Panc1 (cell line): Measurements from ENCODE around the gene PCDHA2. TPM values are rescaled to one million over a fixed set of nuclear protein-coding genes. Genes with fewer than 3 reads are reported as not detected.
"Not testable (repeated sequence)": the region's sequence is repeated elsewhere in the genome, so short reads cannot be mapped to it uniquely, and the experiment has no call there.

Experiments used
- ATAC-seq: fragments of 200-7000 bp; cut with Tn5 transposase; 2 replicates; pipeline ENCODE4 v1.9.1; 2020; ENCODE audit warnings: mild to moderate bottlenecking, moderate library complexity
- BruUV-seq: library from RNA; stranded (reverse); fragments of 400-500 nt; replicated peaks from 2 replicates; lab custom pipeline; 2021; lab: Mats Ljungman, UMichigan
- CTCF ChIA-PET: fragments of 300-600 bp; sonication (Branson Sonifier 250); formaldehyde crosslinking; loops from one replicate; lab custom pipeline; 2022; ENCODE audit warnings: antibody characterized with exemption; lab: Charles Lee
- POLR2A ChIA-PET: fragments of 300-600 bp; sonication (Branson Sonifier 250); formaldehyde crosslinking; loops from one replicate; lab custom pipeline; 2022; ENCODE audit warnings: antibody characterized with exemption; lab: Charles Lee
- DNase-seq: peaks from one replicate; pipeline ENCODE4 v3.0.0-alpha.2; 2010; ENCODE audit warnings: low read depth, low spot score
- H3K27ac ChIP-seq: 2 replicates; pipeline ENCODE4 v1.5.1; 2011; ENCODE audit warnings: mild to moderate bottlenecking, low read length, inconsistent platforms
- H3K27me3 ChIP-seq: fragments of 200-500 bp; sonication (Bioruptor generic); 2 replicates; pipeline ENCODE4 v1.6.0; 2014; ENCODE audit warnings: low read length, inconsistent platforms; ENCODE audit not compliant: control insufficient read depth, insufficient read depth
- H3K36me3 ChIP-seq: fragments of 200-500 bp; sonication (Bioruptor generic); 2 replicates; pipeline ENCODE4 v1.5.1; 2014; ENCODE audit warnings: inconsistent platforms, mild to moderate bottlenecking, low read length, moderate library complexity; ENCODE audit not compliant: control insufficient read depth, insufficient read depth
- H3K4me1 ChIP-seq: 2 replicates; pipeline ENCODE4 v1.5.1; 2011; ENCODE audit warnings: inconsistent platforms, mild to moderate bottlenecking, low read length, moderate library complexity; ENCODE audit not compliant: control insufficient read depth, insufficient read depth
- H3K4me3 ChIP-seq, 2 experiments: 2 replicates each; pipeline ENCODE4 v1.5.1; 2011 to 2012; ENCODE audit warnings: low read depth in 2 of 2, low read length in 2 of 2, mild to moderate bottlenecking in 2 of 2, inconsistent platforms in 1 of 2, moderate library complexity in 1 of 2
- H3K9me3 ChIP-seq: fragments of 200-500 bp; sonication (Bioruptor generic); 2 replicates; pipeline ENCODE4 v1.5.1; 2014; ENCODE audit warnings: low read depth, mild to moderate bottlenecking, inconsistent platforms, low read length, moderate library complexity; ENCODE audit not compliant: control insufficient read depth, insufficient read depth
- POLR2AphosphoS5 ChIP-seq: IDR thresholded peaks from 2 replicates; pipeline ENCODE4 v1.6.1; 2012; ENCODE audit warnings: mild to moderate bottlenecking, low read depth, low read length, moderate library complexity
- SIN3A ChIP-seq: IDR thresholded peaks from 2 replicates; pipeline ENCODE4 v1.6.1; 2012; ENCODE audit warnings: low read depth, mild to moderate bottlenecking, low read length, moderate library complexity, borderline replicate concordance; ENCODE audit not compliant: insufficient read depth
- TCF7L2 ChIP-seq: IDR thresholded peaks from 2 replicates; pipeline ENCODE4 v1.6.1; 2011; ENCODE audit warnings: mild to moderate bottlenecking, low read depth, low read length, inconsistent platforms
- in situ Hi-C: cut with HindIII; loops from 2 replicates; pipeline ENCODE4 v1.10.0; 2016; ENCODE audit warnings: low sequenced_read_pairs, low pct_unique_long_range_greater_than_20kb
- intact Hi-C: fragments of 100-400 bp; cut with micrococcal nuclease; formaldehyde crosslinking; loops from one replicate; pipeline ENCODE4 v1.10.0; 2022; ENCODE audit not compliant: unreplicated experiment
- total RNA-seq: library from RNA; stranded (reverse); gene quantifications from one replicate; pipeline ENCODE4 v1.2.1, GENCODE V29; 2021; ENCODE audit not compliant: unreplicated experiment
- TF ChIP-seq, protein P1 (sequence below), 2 experiments: IDR thresholded peaks; 2 replicates each; pipeline ENCODE4 v1.6.1; 2011 to 2012; ENCODE audit warnings: low read depth in 2 of 2, control low read depth in 1 of 2, low read length in 1 of 2, mild to moderate bottlenecking in 1 of 2, moderate library complexity in 1 of 2; ENCODE audit not compliant: insufficient read depth in 1 of 2
- TF ChIP-seq, protein P2 (sequence below): fragments of 450-650 bp; IDR thresholded peaks from 2 replicates; pipeline ENCODE4 v1.5.1; 2017; ENCODE audit warnings: mild to moderate bottlenecking

The PCDHA2 gene
- total RNA-seq, 1 experiment from 2014 or later, result not detected

GRCh38 chr5:140801494-140801841 is 6.8 kb downstream of the PCDHA2 start:
- no TSS peak for BruUV-seq
- no peaks in the 10 kb centered on the region for H3K27me3 ChIP-seq
- intact Hi-C loops, result no loop called here
- H3K4me3 ChIP-seq, result no peak overlapping the region
- CTCF ChIA-PET, result no interaction called here
- H3K4me1 ChIP-seq, result no peaks in the 10 kb centered on the region
- TF ChIP-seq TCF7L2 (no peak), POLR2AphosphoS5 (no peak), SIN3A (no peak)
- TF ChIP-seq, protein P1, sequence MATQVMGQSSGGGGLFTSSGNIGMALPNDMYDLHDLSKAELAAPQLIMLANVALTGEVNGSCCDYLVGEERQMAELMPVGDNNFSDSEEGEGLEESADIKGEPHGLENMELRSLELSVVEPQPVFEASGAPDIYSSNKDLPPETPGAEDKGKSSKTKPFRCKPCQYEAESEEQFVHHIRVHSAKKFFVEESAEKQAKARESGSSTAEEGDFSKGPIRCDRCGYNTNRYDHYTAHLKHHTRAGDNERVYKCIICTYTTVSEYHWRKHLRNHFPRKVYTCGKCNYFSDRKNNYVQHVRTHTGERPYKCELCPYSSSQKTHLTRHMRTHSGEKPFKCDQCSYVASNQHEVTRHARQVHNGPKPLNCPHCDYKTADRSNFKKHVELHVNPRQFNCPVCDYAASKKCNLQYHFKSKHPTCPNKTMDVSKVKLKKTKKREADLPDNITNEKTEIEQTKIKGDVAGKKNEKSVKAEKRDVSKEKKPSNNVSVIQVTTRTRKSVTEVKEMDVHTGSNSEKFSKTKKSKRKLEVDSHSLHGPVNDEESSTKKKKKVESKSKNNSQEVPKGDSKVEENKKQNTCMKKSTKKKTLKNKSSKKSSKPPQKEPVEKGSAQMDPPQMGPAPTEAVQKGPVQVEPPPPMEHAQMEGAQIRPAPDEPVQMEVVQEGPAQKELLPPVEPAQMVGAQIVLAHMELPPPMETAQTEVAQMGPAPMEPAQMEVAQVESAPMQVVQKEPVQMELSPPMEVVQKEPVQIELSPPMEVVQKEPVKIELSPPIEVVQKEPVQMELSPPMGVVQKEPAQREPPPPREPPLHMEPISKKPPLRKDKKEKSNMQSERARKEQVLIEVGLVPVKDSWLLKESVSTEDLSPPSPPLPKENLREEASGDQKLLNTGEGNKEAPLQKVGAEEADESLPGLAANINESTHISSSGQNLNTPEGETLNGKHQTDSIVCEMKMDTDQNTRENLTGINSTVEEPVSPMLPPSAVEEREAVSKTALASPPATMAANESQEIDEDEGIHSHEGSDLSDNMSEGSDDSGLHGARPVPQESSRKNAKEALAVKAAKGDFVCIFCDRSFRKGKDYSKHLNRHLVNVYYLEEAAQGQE (IDR thresholded peaks at IDR 0.05; ENCODE audit: insufficient read depth in 1 of 2, low read depth in 2 of 2, low read length in 1 of 2), result no peak
- TF ChIP-seq, protein P2, sequence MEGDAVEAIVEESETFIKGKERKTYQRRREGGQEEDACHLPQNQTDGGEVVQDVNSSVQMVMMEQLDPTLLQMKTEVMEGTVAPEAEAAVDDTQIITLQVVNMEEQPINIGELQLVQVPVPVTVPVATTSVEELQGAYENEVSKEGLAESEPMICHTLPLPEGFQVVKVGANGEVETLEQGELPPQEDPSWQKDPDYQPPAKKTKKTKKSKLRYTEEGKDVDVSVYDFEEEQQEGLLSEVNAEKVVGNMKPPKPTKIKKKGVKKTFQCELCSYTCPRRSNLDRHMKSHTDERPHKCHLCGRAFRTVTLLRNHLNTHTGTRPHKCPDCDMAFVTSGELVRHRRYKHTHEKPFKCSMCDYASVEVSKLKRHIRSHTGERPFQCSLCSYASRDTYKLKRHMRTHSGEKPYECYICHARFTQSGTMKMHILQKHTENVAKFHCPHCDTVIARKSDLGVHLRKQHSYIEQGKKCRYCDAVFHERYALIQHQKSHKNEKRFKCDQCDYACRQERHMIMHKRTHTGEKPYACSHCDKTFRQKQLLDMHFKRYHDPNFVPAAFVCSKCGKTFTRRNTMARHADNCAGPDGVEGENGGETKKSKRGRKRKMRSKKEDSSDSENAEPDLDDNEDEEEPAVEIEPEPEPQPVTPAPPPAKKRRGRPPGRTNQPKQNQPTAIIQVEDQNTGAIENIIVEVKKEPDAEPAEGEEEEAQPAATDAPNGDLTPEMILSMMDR, result no peak
- H3K9me3 ChIP-seq, result peaks cover 29% of the 10 kb centered on the region
- DNase-seq, result no peak
- ATAC-seq, result no peak
- POLR2A ChIA-PET, result no interaction called here
- no peak overlapping the region for H3K27ac ChIP-seq
- in situ Hi-C loops, result no loop called here
- no peaks in the 10 kb centered on the region for H3K36me3 ChIP-seq

DNA sequence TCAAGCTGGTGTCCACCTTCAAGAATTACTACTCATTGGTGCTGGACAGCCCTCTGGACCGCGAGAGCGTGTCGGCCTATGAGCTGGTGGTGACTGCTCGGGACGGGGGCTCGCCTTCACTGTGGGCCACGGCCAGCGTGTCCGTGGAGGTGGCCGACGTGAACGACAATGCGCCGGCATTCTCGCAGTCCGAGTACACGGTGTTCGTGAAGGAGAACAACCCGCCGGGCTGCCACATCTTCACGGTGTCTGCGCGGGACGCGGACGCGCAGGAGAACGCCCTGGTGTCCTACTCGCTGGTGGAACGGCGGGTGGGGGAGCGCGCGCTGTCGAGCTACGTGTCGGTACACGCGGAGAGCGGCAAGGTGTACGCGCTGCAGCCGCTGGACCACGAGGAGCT is 7.7 kb downstream of the PCDHA2 start:
- ATAC-seq, H3K4me3 ChIP-seq, in situ Hi-C loops, intact Hi-C loops, CTCF ChIA-PET, BruUV-seq, H3K36me3 ChIP-seq, DNase-seq, H3K27me3 ChIP-seq, H3K27ac ChIP-seq, H3K4me1 ChIP-seq, POLR2A ChIA-PET: not testable (repeated sequence)
- H3K9me3 ChIP-seq, result peaks cover 28% of the 10 kb centered on the region

DNA sequence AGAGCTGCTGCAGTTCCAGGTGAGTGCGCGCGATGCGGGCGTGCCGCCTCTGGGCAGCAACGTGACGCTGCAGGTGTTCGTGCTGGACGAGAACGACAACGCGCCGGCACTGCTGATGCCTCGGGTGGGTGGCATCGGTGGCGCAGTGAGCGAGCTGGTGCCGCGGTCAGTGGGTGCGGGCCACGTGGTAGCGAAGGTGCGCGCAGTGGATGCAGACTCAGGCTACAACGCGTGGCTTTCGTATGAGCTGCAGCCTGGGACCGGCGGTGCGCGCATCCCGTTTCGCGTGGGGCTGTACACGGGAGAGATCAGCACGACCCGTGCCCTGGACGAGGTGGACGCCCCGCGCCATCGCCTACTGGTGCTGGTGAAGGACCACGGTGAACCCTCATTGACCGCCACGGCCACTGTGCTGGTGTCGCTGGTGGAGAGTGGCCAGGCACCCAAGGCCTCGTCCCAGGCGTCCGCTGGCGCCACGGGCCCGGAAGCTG is 8.2 kb downstream of the PCDHA2 start:
- H3K4me3 ChIP-seq, result no peak overlapping the region
- H3K36me3 ChIP-seq, result no peaks in the 10 kb centered on the region
- H3K27me3 ChIP-seq, result no peaks in the 10 kb centered on the region
- peaks cover 28% of the 10 kb centered on the region for H3K9me3 ChIP-seq
- no TSS peak for BruUV-seq
- no peaks in the 10 kb centered on the region for H3K4me1 ChIP-seq
- intact Hi-C loops (no loop called here), in situ Hi-C loops (no loop called here)
- POLR2A ChIA-PET, result no interaction called here
- ATAC-seq (no peak), DNase-seq (no peak)
- no peak overlapping the region for H3K27ac ChIP-seq
- CTCF ChIA-PET, result no interaction called here
- TF ChIP-seq POLR2AphosphoS5 (no peak), TCF7L2 (no peak), SIN3A (no peak)
- TF ChIP-seq, protein P2, result no peak
- TF ChIP-seq, protein P1 (IDR thresholded peaks at IDR 0.05; ENCODE audit: insufficient read depth in 1 of 2, low read depth in 2 of 2, low read length in 1 of 2), result no peak
